GM12878 (cell line): ENCODE measurements around the gene ANXA10. TPM values are rescaled to one million over a fixed set of nuclear protein-coding genes. Genes with fewer than 3 reads are reported as not detected.

ENCODE experiments used
- ELK1 ChIP-seq: IDR thresholded peaks from 2 replicates; pipeline ENCODE4 v1.6.1; 2012; ENCODE audit warnings: low read depth, low read length, improper control_type of control experiment
- IRF5 ChIP-seq: fragments of 450-650 bp; IDR thresholded peaks from 2 replicates; pipeline ENCODE4 v1.6.1; 2017; ENCODE audit warnings: borderline replicate concordance
- JUNB ChIP-seq: IDR thresholded peaks from 2 replicates; pipeline ENCODE4 v1.6.1; 2016; ENCODE audit warnings: antibody characterized with exemption, mild to moderate bottlenecking
- MYB ChIP-seq: fragments of 150-350 bp; IDR thresholded peaks from 2 replicates; pipeline ENCODE4 v1.6.1; 2014; ENCODE audit warnings: mild to moderate bottlenecking, low read depth, low read length, borderline replicate concordance
- ZBTB4 ChIP-seq: fragments of 450-650 bp; formaldehyde crosslinking; IDR thresholded peaks from 2 replicates; pipeline ENCODE4 v1.4.0; 2022; ENCODE audit warnings: mild to moderate bottlenecking, moderate library complexity
- ZBTB40 ChIP-seq: fragments of 450-650 bp; IDR thresholded peaks from 2 replicates; pipeline ENCODE4 v1.6.1; 2016; ENCODE audit warnings: mild to moderate bottlenecking, moderate library complexity, borderline replicate concordance
- ZNF207 ChIP-seq: fragments of 450-650 bp; IDR thresholded peaks from 2 replicates; pipeline ENCODE4 v1.6.1; 2014; ENCODE audit warnings: antibody characterized with exemption, mild to moderate bottlenecking, borderline replicate concordance
- ZNF24 ChIP-seq: fragments of 450-650 bp; IDR thresholded peaks from 2 replicates; pipeline ENCODE4 v1.6.1; 2017; ENCODE audit warnings: antibody characterized with exemption, mild to moderate bottlenecking
- polyA plus RNA-seq, 11 experiments: library from polyadenylated mRNA; depleted of rRNA in 4 of 11; unstranded in 6 of 11; stranded (reverse) in 5 of 11; fragments of >200 nt; fragmentation: Nextera tagmentation in 4 of 11; fragmentation: Illumina TruSeq in 1 of 11; extraction: Ambion mirVana in 4 of 11; extraction: Trizol in 1 of 11; gene quantifications; 1 replicate in 1 of 11; 2 replicates in 10 of 11; pipeline versions ENCODE4 v1.2.1 to v1.2.3, GENCODE V29; 2011 to 2016; ENCODE audit warnings: inconsistent platforms in 2 of 11, missing spikeins in 2 of 11, low read depth in 1 of 11
- total RNA-seq, 4 experiments: library from RNA; depleted of rRNA in 3 of 4; stranded (reverse); fragments of >200 nt in 3 of 4; fragmentation: Illumina TruSeq in 1 of 4; extraction: Trizol in 1 of 4; gene quantifications; 2 replicates each; pipeline versions ENCODE4 v1.2.1 to v1.2.3, GENCODE V29; 2013 to 2021

Gene ANXA10
- total and polyA plus RNA-seq, 10 of the 15 experiments (the other 5 are each of a cell fraction or from before 2014, with no cell fraction given) = not detected

- TF ChIP-seq ZBTB4 (CRISPR knock-in tag) = no peak
- no peak for TF ChIP-seq ZBTB40
- no peak for TF ChIP-seq MYB
- TF ChIP-seq ZNF24 = no peak
- TF ChIP-seq ELK1 = no peak
- TF ChIP-seq ZNF207 = no peak
- TF ChIP-seq JUNB = no peak
- no peak for TF ChIP-seq IRF5
Measured at GRCh38 chr4:168045354-168045753, 47.0 kb upstream of the ANXA10 start (continued).
